Measurements from ENCODE around the gene FAM162B. TPM values are rescaled to one million over a fixed set of nuclear protein-coding genes. Genes with fewer than 3 reads are reported as not detected.

Gene FAM162B
- total RNA-seq (1 to 10 TPM; 1.3 to 8.0 (median 2.5) TPM), polyA plus RNA-seq (1 to 10 TPM; 6.1 to 7.5 TPM)
- long read RNA-seq, donor 1, partial matches to known transcripts: 1 of 5 reads
- long read RNA-seq, donor 1, other reads (novel, unspliced or antisense): 0 of 5 reads
- long read RNA-seq, donor 2, partial matches to known transcripts: 0 of 5 reads
- long read RNA-seq, donor 2, other reads (novel, unspliced or antisense): 1 of 5 reads
- long read RNA-seq, donor 3, transcript FAM162B-201 (4 exons, 1,036 nt): major isoform, 6 of 9 reads
- long read RNA-seq, donor 3, partial matches to known transcripts: 0 of 9 reads
- long read RNA-seq, donor 3, other reads (novel, unspliced or antisense): 3 of 9 reads

DNA sequence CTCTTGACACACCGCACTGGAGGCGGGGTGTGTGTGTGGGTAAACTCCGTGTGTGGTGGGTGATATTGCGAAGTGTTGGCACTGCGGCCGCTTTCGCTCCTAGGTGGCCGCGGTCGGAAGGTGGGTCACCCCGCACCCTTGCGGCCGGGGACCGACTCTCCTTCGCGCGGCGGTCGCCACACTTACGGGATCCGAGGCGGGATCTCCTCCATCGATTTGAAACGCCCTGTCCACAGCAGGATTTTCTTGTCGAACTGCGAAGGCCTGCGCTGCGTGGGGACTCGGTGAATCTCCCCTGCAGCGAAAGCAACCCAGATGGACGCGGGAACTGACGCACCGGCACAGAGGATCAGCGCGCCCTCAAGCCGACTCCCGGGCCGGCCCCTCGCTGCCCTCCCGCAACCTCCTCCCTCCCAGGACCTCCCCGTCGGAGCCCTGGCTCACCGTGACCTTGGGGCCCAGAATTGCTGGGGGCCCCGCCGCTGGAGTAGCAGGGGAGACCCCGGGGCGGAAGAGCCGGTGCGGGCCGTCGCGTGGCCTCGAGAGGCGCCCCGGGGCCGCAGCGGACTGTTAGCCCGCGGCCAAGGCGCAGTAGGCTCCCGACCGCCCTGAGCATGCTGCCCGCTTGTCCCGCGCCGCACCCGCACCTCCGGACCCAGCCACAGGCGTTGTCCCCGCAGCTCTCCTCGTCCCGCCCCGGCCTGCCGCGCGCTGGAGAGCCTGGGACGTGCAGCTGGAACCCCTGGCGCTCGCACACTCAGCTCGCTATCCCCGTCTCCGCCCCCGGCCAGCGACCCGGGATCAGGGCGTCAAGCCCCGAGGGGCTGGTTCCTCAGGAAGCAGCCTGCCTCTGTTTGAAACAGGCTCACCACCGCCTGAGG, at the start of gene FAM162B:
Gene FAM162B, minus strand, starts transcription at position 759 of the 881 bp plus-strand sequence. Its CDS starts 143 bp downstream, at position 616.
- peaks cover 8 to 65% (median 40%) of the 10 kb centered on the region in 7 donors for H3K27me3 ChIP-seq
- no peaks in the 10 kb centered on the region for H3K9me3 ChIP-seq
- peak within 1 kb of the TSS; percentile 33 to 69 (median 58) for H3K4me3 ChIP-seq
- ATAC-seq (peak; percentile 83 to 94 (median 86)), DNase-seq (peak; percentile 74 to 79)
- WGBS, 2 donors: 1% methylated on average over 72 to 89 of the region's 89 CpGs
- H3K27ac ChIP-seq: peak within 1 kb of the TSS; percentile 48 to 81 (median 66)
- TF ChIP-seq CTCF (IDR thresholded peaks at IDR 0.05): no peak
- intact Hi-C loops (cut with DNase I): no loop called here
- peaks cover 0 to 4% (median 0%) of the 10 kb centered on the region in 9 donors for H3K36me3 ChIP-seq
- H3K4me1 ChIP-seq: peaks cover 0 to 24% (median 15%) of the 10 kb centered on the region in 9 donors

- no peak for DNase-seq
- Histone ChIP-seq H3K36me3 (no peaks in the 10 kb centered on the region), H3K4me3 (no peak overlapping the region), H3K4me1 (no peaks in the 10 kb centered on the region), H3K27me3 (no peaks in the 10 kb centered on the region), H3K27ac (no peak overlapping the region), H3K9me3 (peaks cover 0 to 41% (median 9%) of the 10 kb centered on the region in 11 donors)
- intact Hi-C loops (cut with DNase I): no loop called here
- WGBS, 2 donors: 83 to 84% methylated on average over 2 of the region's 2 CpGs
- no peak for TF ChIP-seq CTCF (IDR thresholded peaks at IDR 0.05)
- no peak for ATAC-seq
These were observed 46.6 kb upstream of the FAM162B start for GRCh38 chr6:116812051-116812650.

DNA sequence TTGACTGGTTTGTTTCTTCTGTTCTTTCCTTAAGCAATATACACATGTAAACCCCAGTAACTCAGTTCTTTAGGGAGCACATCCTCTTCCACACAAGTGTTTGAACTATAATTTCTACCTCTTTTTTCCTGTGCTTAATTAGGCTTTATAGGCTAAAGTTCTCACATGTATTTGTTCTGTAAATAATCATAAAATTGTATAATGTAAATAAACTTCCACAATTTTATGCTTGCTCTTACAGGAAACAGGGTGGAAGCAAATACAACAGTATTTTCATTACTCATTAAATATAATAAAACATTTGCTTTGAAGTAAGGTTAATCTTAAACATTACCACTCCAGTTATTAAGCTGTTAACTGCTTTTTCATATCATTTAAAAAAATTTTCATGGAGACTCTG, 36.5 kb upstream of the FAM162B start:
- Histone ChIP-seq H3K4me1 (no peaks in the 10 kb centered on the region), H3K4me3 (no peak overlapping the region), H3K9me3 (no peaks in the 10 kb centered on the region), H3K27ac (no peak overlapping the region), H3K27me3 (peaks cover 0 to 4% (median 0%) of the 10 kb centered on the region in 7 donors), H3K36me3 (no peaks in the 10 kb centered on the region)
- DNase-seq (no peak), ATAC-seq (no peak)
- no peak for TF ChIP-seq CTCF (IDR thresholded peaks at IDR 0.05)
- intact Hi-C loops (cut with DNase I): no loop called here

GRCh38 chr6:116799945-116800344, 34.4 kb upstream of the FAM162B start:
- Histone ChIP-seq H3K27ac (no peak overlapping the region), H3K27me3 (peaks cover 0 to 4% (median 0%) of the 10 kb centered on the region in 7 donors), H3K4me1 (no peaks in the 10 kb centered on the region), H3K4me3 (no peak overlapping the region), H3K9me3 (no peaks in the 10 kb centered on the region), H3K36me3 (no peaks in the 10 kb centered on the region)
- DNase-seq (no peak), ATAC-seq (no peak)
- intact Hi-C loops (cut with DNase I): no loop called here
- TF ChIP-seq CTCF (IDR thresholded peaks at IDR 0.05): no peak
